Adrenal gland (tissue), 12 donors: ENCODE data around the gene NUBP2. TPM values are rescaled to one million over a fixed set of nuclear protein-coding genes. Genes with fewer than 3 reads are reported as not detected.

Experiments used
- DNase-seq, 7 donors: peaks; one replicate each; pipeline ENCODE4 v3.0.0-alpha.2; 2019 to 2020
- H3K27ac ChIP-seq, 5 donors: fragments of 200-600 bp; sonication (generic) in 4 of 5; 1 replicate in 3 of 5; 2 replicates in 2 of 5; pipeline versions ENCODE4 v1.5.1 to v1.8.0; 2016 to 2020; ENCODE audit warnings: mild to moderate bottlenecking in 1 of 5
- H3K27me3 ChIP-seq: fragments of 200-600 bp; 2 replicates; pipeline ENCODE4 v1.8.0; 2021
- H3K36me3 ChIP-seq, 2 donors: fragments of 200-600 bp; replicated peaks in 1 of 2; 1 replicate in 1 of 2; 2 replicates in 1 of 2; pipeline versions ENCODE4 v1.5.1 to v1.8.0; 2018 to 2022
- H3K4me1 ChIP-seq, 2 donors: fragments of 200-600 bp; replicated peaks in 1 of 2; 1 replicate in 1 of 2; 2 replicates in 1 of 2; pipeline versions ENCODE4 v1.5.1 to v1.8.0; 2018 to 2021
- H3K4me3 ChIP-seq, 4 donors: fragments of 200-600 bp; sonication (generic) in 3 of 4; one replicate each; pipeline ENCODE4 v1.5.1; 2016 to 2018
- H3K9me3 ChIP-seq, 3 donors: fragments of 200-600 bp; sonication (generic) in 1 of 3; replicated peaks in 1 of 3; 1 replicate in 2 of 3; 2 replicates in 1 of 3; pipeline versions ENCODE4 v1.5.1 to v1.8.0; 2016 to 2021
- CTCF ChIP-seq, 6 experiments: fragments of 450-650 bp in 4 of 6; fragments of 200-600 bp in 2 of 6; sonication (generic) in 1 of 6; IDR thresholded peaks; 1 replicate in 5 of 6; 2 replicates in 1 of 6; pipeline versions ENCODE4 v1.5.1 to v1.8.0; 2016 to 2021; ENCODE audit warnings: antibody characterized with exemption in 6 of 6, mild to moderate bottlenecking in 2 of 6, moderate library complexity in 1 of 6
- POLR2A ChIP-seq, 2 donors: fragments of 450-650 bp; IDR thresholded peaks; one replicate each; pipeline ENCODE4 v1.6.1; 2017; ENCODE audit warnings: antibody characterized with exemption in 2 of 2, mild to moderate bottlenecking in 2 of 2, moderate library complexity in 1 of 2
- WGBS, 4 donors: extraction: QIAGEN DNeasy Blood & Tissue Kit in 2 of 4; methylation state at CpG; one replicate each; pipeline versions ENCODE4 v1.1.5 to v1.1.7; 2013 to 2017; 5-methylcytosine and 5-hydroxymethylcytosine counted together
- intact Hi-C, 2 donors: fragments of 100-400 bp; cut with DNase I; formaldehyde crosslinking; loops; one replicate each; pipeline versions ENCODE4 v1.14.1 to v1.15.0; 2022 to 2023
- polyA plus RNA-seq, 3 donors: library from polyadenylated mRNA; stranded (reverse); fragments of 200-250 nt in 2 of 3; fragments of 350-450 nt in 1 of 3; fragmentation: Illumina TruSeq in 1 of 3; extraction: RNeasy Lipid Tissue Mini Kit (QIAGEN cat#74804) in 1 of 3; gene quantifications; one replicate each; pipeline ENCODE4 v1.2.3, GENCODE V29; 2013 to 2014
- total RNA-seq, 9 donors: library from RNA; depleted of rRNA in 4 of 9; stranded (reverse); fragments of >200 nt in 4 of 9; fragments of 120-200 nt in 1 of 9; fragmentation: NEBNext Ultra II Directional in 1 of 9; extraction: Animal tissue kit (Norgen Biotek cat#: 25700) in 1 of 9; gene quantifications; one replicate each; pipeline versions ENCODE4 v1.1.0 to v1.2.4, GENCODE V29; 2013 to 2023
- donor health status: healthy with polysubstance abuse.
- donor health status: Bipolar disorder and iron deficiency.
- donor health status: DM: yes; HTN: yes; CAD: no.
- donor health status: DM: no; HTN: no; CAD: no.
- donor health status: DM: no; HTN: no; CAD: no.
- donor health status: DM: yes; HTN: yes; CAD: no.

Gene NUBP2
- total and polyA plus RNA-seq, 12 donors: 3.0 to 252 (median 78.7) TPM

- Histone ChIP-seq H3K36me3 (peaks cover 0 to 79% of the 10 kb centered on the region in 2 donors), H3K27ac (peak overlapping the region in 1 of 5 donors; percentile 47), H3K9me3 (no peaks in the 10 kb centered on the region), H3K4me1 (peaks cover 0 to 7% of the 10 kb centered on the region in 2 donors), H3K4me3 (no peak overlapping the region), H3K27me3 (no peaks in the 10 kb centered on the region)
- TF ChIP-seq POLR2A (IDR thresholded peaks at IDR 0.05): no peak
- TF ChIP-seq CTCF (IDR thresholded peaks at IDR 0.05): no peak
- intact Hi-C loops: no loop called here
- peak in 1 of 7 donors; percentile 20 for DNase-seq
- WGBS, 4 donors: 94 to 97% (median 94%) methylated on average over 9 to 35 of the region's 35 CpGs
Measured at GRCh38 chr16:1818873-1819525, 36.2 kb downstream of the NUBP2 start.

GRCh38 chr16:1819611-1820010 lies 36.9 kb downstream of the NUBP2 start:
- H3K36me3 ChIP-seq: peaks cover 0 to 74% of the 10 kb centered on the region in 2 donors
- intact Hi-C loops: no loop called here
- TF ChIP-seq CTCF (IDR thresholded peaks at IDR 0.05): no peak
- no peak for TF ChIP-seq POLR2A (IDR thresholded peaks at IDR 0.05)
- H3K27ac ChIP-seq: no peak overlapping the region
- no peaks in the 10 kb centered on the region for H3K9me3 ChIP-seq
- peaks cover 3 to 13% of the 10 kb centered on the region in 2 donors for H3K4me1 ChIP-seq
- no peak overlapping the region for H3K4me3 ChIP-seq
- DNase-seq: peak in 1 of 7 donors; percentile 14
- no peaks in the 10 kb centered on the region for H3K27me3 ChIP-seq
- WGBS, 4 donors: 90 to 96% (median 92%) methylated on average over 10 to 15 of the region's 15 CpGs

- intact Hi-C loops: no loop called here
- H3K36me3 ChIP-seq: peaks cover 0 to 69% of the 10 kb centered on the region in 2 donors
- H3K9me3 ChIP-seq: no peaks in the 10 kb centered on the region
- TF ChIP-seq CTCF (IDR thresholded peaks at IDR 0.05): no peak
- TF ChIP-seq POLR2A (IDR thresholded peaks at IDR 0.05): no peak
- H3K27me3 ChIP-seq: no peaks in the 10 kb centered on the region
- no peak overlapping the region for H3K4me3 ChIP-seq
- H3K27ac ChIP-seq: no peak overlapping the region
- 83 to 97% (median 93%) methylated on average over 8 to 25 of the region's 25 CpGs for WGBS, 4 donors
- DNase-seq: peak in 1 of 7 donors; percentile 15
- H3K4me1 ChIP-seq: peaks cover 10 to 21% of the 10 kb centered on the region in 2 donors
Measured at GRCh38 chr16:1820096-1820945, 37.6 kb downstream of the NUBP2 start.

- WGBS, 4 donors: 89 to 94% (median 92%) methylated on average over 4 to 12 of the region's 12 CpGs
- H3K27ac ChIP-seq: no peak overlapping the region
- no peaks in the 10 kb centered on the region for H3K27me3 ChIP-seq
- intact Hi-C loops: no loop called here
- peak in 1 of 7 donors; percentile 17 for DNase-seq
- no peak overlapping the region for H3K4me3 ChIP-seq
- peaks cover 16 to 26% of the 10 kb centered on the region in 2 donors for H3K4me1 ChIP-seq
- TF ChIP-seq CTCF (IDR thresholded peaks at IDR 0.05) (no peak), POLR2A (IDR thresholded peaks at IDR 0.05) (no peak)
- peaks cover 0 to 65% of the 10 kb centered on the region in 2 donors for H3K36me3 ChIP-seq
- no peaks in the 10 kb centered on the region for H3K9me3 ChIP-seq
Measured at GRCh38 chr16:1820946-1821290, 38.2 kb downstream of the NUBP2 start.
